Effector memory CD4-positive, alpha-beta T cell (primary cell): ENCODE results near the gene CNIH2.
"Not testable (repeated sequence)": the region's sequence is repeated elsewhere in the genome, so short reads cannot be mapped to it uniquely, and the experiment has no call there.

Source experiments
- DNase-seq, 3 donors: peaks; one replicate each; pipeline ENCODE4 v3.0.0-alpha.2; 2020
- H3K27ac ChIP-seq: 2 replicates; pipeline ENCODE4 v1.7.0; 2013; ENCODE audit warnings: mild to moderate bottlenecking, low read length, moderate library complexity; ENCODE audit not compliant: insufficient read depth, poor library complexity, severe bottlenecking
- H3K27me3 ChIP-seq: replicated peaks from 2 replicates; pipeline ENCODE4 v1.7.0; 2013; ENCODE audit warnings: mild to moderate bottlenecking, low read length; ENCODE audit not compliant: insufficient read depth, control insufficient read depth, poor library complexity, severe bottlenecking
- H3K36me3 ChIP-seq: 2 replicates; pipeline ENCODE4 v1.7.0; 2013; ENCODE audit warnings: mild to moderate bottlenecking, low read length, moderate library complexity; ENCODE audit not compliant: control insufficient read depth, insufficient read depth
- H3K4me1 ChIP-seq: 2 replicates; pipeline ENCODE4 v1.7.0; 2013; ENCODE audit warnings: low read length, mild to moderate bottlenecking; ENCODE audit not compliant: control insufficient read depth, insufficient read depth, poor library complexity, severe bottlenecking
- H3K4me3 ChIP-seq: 2 replicates; pipeline ENCODE4 v1.7.0; 2013; ENCODE audit warnings: low read length, low read depth, mild to moderate bottlenecking; ENCODE audit not compliant: insufficient read depth, poor library complexity, severe bottlenecking
- H3K9me3 ChIP-seq: 2 replicates; pipeline ENCODE4 v1.7.0; 2013; ENCODE audit warnings: mild to moderate bottlenecking, low read length, moderate library complexity; ENCODE audit not compliant: control insufficient read depth

The CNIH2 gene

DNA sequence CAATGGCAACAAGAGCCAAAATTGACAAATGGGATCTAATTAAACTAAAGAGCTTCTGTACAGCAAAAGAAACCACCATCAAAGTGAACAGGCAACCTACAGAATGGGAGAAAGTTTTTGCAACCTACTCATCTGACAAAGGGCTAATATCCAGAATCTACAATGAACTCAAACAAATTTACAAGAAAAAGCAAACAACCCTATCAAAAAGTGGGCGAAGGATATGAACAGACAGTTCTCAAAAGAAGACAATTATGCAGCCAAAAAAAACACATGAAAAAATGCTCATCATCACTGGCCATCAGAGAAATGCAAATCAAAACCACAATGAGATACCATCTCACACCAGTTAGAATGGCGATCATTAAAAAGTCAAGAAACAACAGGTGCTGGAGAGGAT, 42.3 kb downstream of the CNIH2 start:
- DNase-seq, H3K9me3 ChIP-seq, H3K4me3 ChIP-seq, H3K27me3 ChIP-seq, H3K36me3 ChIP-seq, H3K27ac ChIP-seq: not testable (repeated sequence)
- peaks cover 20% of the 10 kb centered on the region for H3K4me1 ChIP-seq

- H3K4me3 ChIP-seq, H3K27me3 ChIP-seq, DNase-seq, H3K9me3 ChIP-seq, H3K36me3 ChIP-seq, H3K27ac ChIP-seq: not testable (repeated sequence)
- peaks cover 20% of the 10 kb centered on the region for H3K4me1 ChIP-seq
Observed at GRCh38 chr11:66320748-66321147, 42.8 kb downstream of the CNIH2 start.

GRCh38 chr11:66321606-66322005, 43.6 kb downstream of the CNIH2 start:
- no peaks in the 10 kb centered on the region for H3K9me3 ChIP-seq

GRCh38 chr11:66322732-66323427, 44.9 kb downstream of the CNIH2 start:
- Histone ChIP-seq H3K4me3 (no peak overlapping the region), H3K9me3 (no peaks in the 10 kb centered on the region), H3K4me1 (peaks cover 30% of the 10 kb centered on the region), H3K36me3 (no peaks in the 10 kb centered on the region), H3K27ac (no peak overlapping the region), H3K27me3 (no peaks in the 10 kb centered on the region)
- DNase-seq: no peak

More at GRCh38 chr11:66321606-66322005, 43.6 kb downstream of the CNIH2 start:
- Histone ChIP-seq H3K27me3 (no peaks in the 10 kb centered on the region), H3K27ac (no peak overlapping the region), H3K4me1 (peaks cover 27% of the 10 kb centered on the region), H3K36me3 (no peaks in the 10 kb centered on the region), H3K4me3 (no peak overlapping the region)
- no peak for DNase-seq

GRCh38 chr11:66323684-66324083, 45.7 kb downstream of the CNIH2 start:
- Histone ChIP-seq H3K27ac (no peak overlapping the region), H3K4me3 (no peak overlapping the region), H3K9me3 (no peaks in the 10 kb centered on the region), H3K27me3 (no peaks in the 10 kb centered on the region), H3K36me3 (no peaks in the 10 kb centered on the region), H3K4me1 (peaks cover 30% of the 10 kb centered on the region)
- no peak for DNase-seq

DNA sequence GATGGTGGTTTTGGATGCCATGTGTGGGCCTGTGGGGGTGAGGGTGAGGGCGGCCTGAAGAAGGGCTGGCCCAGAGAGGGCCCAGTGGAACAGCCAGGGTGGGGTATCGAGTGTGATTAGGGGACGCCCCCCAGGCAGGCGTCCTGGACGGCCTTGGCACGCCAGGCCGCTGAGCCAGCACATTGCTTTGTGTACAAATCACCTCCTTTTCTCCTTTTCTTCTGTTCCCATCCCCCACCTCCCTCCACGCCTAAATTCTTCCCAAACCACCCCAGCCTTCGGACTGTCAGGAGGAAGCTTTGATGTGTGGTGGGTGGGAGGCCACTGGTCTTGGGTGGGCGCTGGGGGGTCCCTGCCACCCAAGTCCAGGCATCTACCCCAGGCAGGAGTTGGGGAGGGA, 46.7 kb downstream of the CNIH2 start:
- Histone ChIP-seq H3K4me1 (peaks cover 27% of the 10 kb centered on the region), H3K9me3 (no peaks in the 10 kb centered on the region), H3K36me3 (no peaks in the 10 kb centered on the region), H3K27me3 (no peaks in the 10 kb centered on the region), H3K27ac (no peak overlapping the region), H3K4me3 (no peak overlapping the region)
- DNase-seq: no peak

- Histone ChIP-seq H3K4me1 (peaks cover 27% of the 10 kb centered on the region), H3K36me3 (no peaks in the 10 kb centered on the region), H3K9me3 (no peaks in the 10 kb centered on the region), H3K27me3 (no peaks in the 10 kb centered on the region), H3K4me3 (no peak overlapping the region), H3K27ac (no peak overlapping the region)
- no peak for DNase-seq
Observed at GRCh38 chr11:66325263-66325671, 47.3 kb downstream of the CNIH2 start.

DNA sequence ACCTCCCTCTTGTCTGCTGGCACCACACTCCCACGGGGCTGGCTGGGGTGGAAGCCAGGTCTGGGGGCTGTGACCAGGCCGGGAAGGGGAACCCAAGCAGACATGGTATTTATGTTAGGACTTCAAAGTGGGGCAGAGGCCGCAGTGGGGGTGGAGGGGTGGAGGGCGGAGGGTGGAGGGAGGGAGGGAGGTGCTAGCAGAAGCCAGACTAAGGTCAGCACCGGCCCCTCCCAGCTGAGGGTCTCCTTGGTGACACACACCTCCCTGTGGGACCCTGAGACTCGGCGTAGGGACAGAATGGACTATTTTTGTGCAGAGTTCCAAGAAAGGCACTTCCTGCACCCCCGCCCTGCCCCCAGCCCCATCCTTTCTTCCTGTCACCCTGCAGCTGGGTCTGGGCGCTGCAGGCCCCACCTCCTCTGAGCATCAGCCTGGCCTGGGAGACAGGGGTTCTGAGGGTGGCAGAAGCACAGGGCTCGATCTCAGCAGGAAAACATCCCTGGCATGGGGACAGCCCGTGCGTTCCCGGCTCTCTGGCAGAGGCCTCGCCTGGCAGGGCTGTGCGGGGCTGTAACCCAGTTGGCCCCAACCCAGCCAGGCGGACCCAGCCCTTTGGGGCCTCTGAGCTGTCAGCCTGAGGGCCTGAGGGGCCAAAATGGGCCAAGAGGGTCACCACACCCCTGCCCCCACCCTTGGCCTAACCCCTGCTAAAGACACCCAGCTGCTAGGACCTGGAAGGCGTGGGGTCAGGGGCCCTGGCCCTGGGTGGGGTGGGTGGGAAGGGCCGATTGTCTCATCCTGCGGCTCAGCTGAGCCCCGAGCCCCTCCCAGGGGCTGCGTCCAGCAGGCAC, 48.5 kb downstream of the CNIH2 start:
- peaks cover 27% of the 10 kb centered on the region for H3K4me1 ChIP-seq

DNA sequence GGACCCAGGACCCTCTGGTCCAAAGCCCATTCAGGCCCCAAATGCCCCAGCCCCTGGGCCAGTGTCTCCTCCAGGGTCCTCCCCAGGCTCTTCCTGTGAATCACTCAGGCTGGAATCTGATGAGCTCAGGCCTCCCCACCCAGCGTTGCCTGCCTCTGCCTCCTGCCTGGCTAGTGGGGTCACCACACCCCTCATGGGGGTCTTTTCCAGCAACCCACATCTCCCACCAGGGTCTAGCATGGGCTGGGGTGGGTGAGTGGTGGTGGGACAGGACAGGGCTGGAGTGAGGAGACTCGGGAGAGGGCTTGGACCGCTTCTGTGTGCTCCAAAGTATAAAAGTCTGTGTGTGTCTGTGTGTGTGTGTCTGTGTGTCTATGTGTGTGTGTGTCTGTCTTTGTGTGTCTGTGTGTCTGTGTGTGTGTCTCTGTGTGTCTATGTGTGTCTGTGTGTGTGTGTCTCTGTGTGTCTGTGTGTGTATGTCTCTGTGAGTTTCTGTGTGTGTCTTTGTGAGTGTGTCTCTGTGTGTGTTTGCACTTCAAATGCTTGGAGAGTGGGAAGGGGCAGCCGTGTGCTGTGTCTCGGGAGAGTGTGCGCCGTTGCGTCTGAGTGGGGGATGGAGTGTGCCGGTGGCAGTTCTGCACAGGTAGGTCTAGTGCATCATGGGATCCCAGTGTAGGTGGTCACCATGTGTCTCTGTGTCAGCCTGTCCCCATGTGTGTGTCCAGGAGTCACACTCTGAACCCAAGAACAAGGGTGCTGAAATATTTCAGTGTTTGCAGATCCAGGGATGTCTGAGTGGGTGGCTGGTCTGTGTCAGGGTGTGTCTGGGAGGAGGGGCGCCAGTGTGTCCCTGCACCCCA, 49.4 kb downstream of the CNIH2 start:
- no peak overlapping the region for H3K27ac ChIP-seq
- H3K9me3 ChIP-seq: no peaks in the 10 kb centered on the region
- H3K27me3 ChIP-seq: no peaks in the 10 kb centered on the region
- peaks cover 27% of the 10 kb centered on the region for H3K4me1 ChIP-seq
- H3K36me3 ChIP-seq: no peaks in the 10 kb centered on the region
- no peak overlapping the region for H3K4me3 ChIP-seq
- DNase-seq: no peak

More for the DNA sequence above, 48.5 kb downstream of the CNIH2 start:
- DNase-seq: no peak
- Histone ChIP-seq H3K9me3 (no peaks in the 10 kb centered on the region), H3K27ac (peak overlapping the region; percentile 24), H3K27me3 (no peaks in the 10 kb centered on the region), H3K4me3 (no peak overlapping the region), H3K36me3 (no peaks in the 10 kb centered on the region)
